Esophagus muscularis mucosa (tissue), 3 donors: ENCODE data around the gene UVRAG.
"Not testable (repeated sequence)": the region's sequence is repeated elsewhere in the genome, so short reads cannot be mapped to it uniquely, and the experiment has no call there.

Experiments
- CTCF ChIP-seq, 3 experiments: fragments of 200-600 bp in 2 of 3; fragments of 450-650 bp in 1 of 3; sonication (generic) in 2 of 3; IDR thresholded peaks; one replicate each; pipeline ENCODE4 v1.5.1; 2017 to 2019; ENCODE audit warnings: antibody characterized with exemption in 3 of 3, mild to moderate bottlenecking in 2 of 3, moderate library complexity in 1 of 3
- POLR2AphosphoS5 ChIP-seq, 2 donors: sonication (generic); formaldehyde crosslinking; IDR thresholded peaks; one replicate each; pipeline ENCODE4 v1.6.1; 2017; ENCODE audit warnings: antibody characterized with exemption in 2 of 2

DNA sequence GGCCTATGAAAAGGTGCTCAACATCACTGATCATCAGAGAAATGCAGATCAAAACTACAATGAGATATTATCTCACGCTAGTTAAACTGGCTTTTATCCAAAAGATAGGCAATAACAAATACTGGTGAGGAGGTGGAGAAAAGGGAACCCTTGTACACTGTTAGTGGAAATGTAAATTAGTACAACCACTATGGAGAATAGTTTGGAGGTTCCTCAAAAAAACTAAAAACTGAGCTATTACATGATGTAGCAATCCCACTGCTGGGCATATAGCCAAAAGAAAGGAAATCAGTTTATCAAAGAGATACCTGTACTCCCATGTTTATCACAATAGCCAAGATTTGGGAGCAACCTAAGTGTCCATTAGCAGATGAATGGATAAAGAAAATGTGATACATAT is 118.7 kb downstream of the UVRAG start:
- not testable (repeated sequence) for TF ChIP-seq CTCF, POLR2AphosphoS5 (IDR thresholded peaks at IDR 0.05)
